ENCODE measurements around the gene PRDM15.

PRDM15 gene

DNA sequence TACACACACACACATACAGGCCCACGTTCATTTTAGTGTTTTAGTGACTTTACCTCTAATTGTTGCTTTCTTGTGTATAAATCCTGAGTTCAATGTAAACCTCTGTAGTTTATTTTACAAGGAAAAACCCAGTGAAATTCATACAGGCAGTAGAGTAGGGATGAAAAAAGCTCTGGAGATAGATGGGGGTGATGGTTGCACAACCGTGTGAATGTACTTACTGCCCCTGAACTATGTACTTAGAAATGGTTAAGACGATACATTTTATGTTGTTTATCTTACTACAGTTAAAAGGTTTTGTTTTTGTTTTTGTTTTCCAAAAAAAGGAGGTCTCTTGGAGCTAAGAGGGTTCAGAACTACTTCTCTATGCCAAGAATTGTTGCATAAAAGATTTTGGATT, 29.7 kb upstream of the PRDM15 start:
- no peak for DNase-seq

DNA sequence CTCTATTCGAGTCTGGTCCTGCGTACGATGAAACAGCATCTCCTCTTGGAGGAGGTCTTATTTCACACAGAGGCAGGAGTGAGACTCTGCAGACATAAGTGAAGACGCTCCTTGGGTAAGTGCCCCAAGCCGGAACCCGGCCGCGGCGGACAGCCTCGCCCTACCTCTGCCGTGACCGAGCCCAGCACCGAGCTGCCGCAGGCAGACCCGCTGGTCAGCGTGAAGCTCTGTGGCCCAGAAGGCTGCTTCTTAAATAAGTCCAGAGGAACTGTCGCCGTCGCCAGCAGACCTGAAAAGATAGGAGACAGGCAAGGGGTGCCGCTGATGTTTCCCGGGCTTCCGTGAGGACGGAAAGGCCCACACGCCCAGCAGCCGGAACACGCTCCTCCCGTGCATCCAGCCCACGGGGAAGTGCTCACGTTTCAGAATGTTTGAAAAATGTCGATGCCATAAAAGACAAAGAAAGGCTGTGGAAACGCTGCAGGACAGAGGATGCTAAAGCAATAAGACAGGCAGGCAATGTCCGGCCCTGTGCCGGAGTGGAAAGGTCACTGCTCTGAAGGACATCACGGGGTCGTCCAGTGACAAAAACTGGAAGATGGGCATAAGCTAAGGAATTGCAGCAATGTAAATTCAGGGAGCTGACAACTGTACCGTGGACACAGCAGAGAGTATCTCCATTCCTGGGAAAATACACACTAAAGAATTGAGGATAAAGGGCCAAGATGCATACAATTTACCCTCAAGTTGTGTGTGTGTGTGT, 28.5 kb upstream of the PRDM15 start:
- DNase-seq, result no peak

DNA sequence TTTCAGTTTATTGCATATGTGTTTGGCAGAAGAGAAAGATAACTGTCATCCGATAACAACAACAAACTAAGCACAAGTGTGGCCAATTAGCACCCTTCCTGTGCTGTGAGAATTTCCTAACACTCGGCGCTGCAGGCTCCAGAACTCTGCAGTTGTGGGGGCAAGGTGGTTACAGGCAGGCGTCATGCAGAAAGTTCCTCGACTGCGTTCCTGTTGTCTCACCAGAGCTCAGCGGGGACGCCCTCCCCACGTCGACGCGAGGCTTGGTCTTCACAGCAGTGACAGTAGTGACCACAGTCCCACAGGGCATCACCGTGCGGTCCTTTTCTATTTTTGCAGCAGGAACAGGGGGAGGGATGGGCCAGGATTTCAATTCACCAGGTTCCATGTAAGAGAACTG, 27.6 kb upstream of the PRDM15 start:
- DNase-seq, result no peak

DNA sequence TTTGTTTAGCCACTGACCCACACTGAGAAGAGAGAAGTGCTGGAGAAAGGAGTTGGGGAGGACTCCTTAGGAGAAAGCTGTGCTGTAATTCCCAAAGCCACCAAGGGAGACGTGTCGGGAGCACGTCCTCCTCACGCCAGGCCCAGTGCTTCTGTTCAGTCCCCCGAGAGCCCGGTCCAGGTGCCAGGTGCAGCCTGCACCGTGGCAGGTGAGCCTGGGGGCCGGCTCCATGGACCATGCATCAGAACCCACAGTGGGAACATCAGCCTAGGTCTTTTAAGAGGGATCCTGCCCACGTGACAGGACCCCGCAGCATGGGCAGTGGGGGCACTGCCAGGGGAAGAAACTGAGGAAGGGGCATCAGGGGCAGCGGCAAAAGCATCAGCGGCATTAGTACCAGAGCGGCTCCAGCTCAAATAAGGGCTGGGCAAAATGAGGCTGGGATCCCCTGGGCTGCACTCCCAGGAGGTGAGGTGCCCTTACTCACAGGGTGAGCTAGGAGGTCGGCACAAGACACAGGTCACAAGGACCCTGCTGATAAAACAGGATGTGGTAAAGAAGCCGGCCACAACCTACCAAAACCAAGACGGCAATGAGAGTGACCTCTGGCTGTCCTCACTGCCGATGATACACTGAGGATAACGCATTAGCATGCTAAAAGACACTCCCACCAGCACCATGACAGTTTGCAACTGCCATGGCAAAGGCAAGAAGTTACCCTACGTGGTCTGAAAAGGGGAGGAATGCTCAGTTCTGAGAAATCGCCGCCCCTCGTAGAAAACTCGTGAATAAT, 24.6 kb upstream of the PRDM15 start:
- DNase-seq, result no peak

DNA sequence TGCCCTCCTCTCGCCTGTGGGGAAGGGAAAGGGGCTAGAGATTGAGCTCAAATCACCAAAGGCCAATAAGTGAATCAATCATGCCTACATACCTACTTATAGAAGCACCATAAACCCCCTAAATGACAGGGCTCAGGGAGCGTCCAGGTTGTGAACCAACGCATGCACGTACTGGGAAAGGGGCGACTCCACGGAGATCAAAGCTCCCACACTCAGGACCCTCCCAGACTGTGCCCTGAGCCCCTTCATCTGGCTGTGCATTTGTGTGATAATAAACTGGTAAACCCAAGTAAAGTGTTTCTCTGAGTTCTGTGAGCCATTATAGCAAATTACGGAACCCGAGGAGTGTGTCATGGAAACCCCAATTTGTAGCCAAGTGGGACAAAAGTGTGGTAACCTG, 23.8 kb upstream of the PRDM15 start:
- DNase-seq, result no peak

DNA sequence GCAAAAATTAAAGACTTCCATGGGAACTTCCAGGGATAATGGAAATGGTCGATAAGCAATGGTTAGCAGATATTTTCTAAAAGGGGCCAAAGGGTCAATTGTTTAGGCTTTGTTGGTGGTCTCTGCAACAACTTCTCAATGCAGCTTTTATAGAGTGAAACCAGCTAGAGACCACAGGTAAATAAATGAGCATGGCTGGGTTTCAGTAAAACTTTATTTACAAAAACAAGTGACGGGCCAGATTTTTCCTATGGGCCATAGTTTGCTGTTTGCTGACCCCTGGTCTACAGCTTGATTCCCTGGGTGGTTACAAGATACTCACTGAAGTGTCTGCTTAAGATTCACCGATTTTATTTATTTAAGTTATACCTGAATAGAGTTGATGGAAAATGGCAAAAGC, 22.6 kb upstream of the PRDM15 start:
- DNase-seq, result no peak

DNA sequence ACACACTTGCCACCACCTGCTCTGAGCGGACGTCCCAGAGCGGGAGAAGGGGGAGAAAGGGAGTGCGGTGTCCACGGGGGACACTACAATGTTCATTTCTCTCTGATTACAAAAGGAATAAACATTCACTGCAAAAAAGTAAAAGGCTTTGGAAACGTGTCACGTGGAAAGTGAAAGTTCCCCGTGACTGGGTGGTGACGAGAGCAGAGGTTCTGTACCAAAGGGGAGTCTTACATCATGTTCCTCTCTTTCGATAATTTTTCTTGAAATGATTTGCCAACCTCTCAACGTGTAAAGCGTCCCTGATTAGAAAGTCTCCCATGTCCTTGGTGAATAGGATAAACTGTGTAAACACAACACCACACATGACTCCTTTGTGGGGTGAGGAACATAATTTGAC, 22.0 kb upstream of the PRDM15 start:
- no peak for DNase-seq

DNA sequence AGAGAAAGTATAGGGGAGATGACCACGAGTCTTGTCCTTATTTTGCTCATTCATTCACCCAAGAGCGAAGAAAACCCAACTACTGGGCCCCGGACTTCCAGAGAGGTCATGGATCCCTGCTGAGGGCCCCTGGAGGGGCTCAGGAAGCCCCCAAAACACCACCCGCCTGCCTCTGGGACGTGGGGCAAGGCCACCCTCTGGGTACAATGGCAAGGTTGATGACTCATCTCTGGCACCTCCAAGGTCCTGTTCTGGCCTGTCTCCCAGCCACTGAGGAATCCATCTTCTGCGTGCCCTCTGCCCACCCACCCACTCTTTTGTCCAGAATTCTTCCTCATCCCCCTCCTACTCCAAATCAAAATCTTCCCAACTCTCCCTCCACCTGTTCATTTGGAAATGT, 21.3 kb upstream of the PRDM15 start:
- no peak for DNase-seq

DNA sequence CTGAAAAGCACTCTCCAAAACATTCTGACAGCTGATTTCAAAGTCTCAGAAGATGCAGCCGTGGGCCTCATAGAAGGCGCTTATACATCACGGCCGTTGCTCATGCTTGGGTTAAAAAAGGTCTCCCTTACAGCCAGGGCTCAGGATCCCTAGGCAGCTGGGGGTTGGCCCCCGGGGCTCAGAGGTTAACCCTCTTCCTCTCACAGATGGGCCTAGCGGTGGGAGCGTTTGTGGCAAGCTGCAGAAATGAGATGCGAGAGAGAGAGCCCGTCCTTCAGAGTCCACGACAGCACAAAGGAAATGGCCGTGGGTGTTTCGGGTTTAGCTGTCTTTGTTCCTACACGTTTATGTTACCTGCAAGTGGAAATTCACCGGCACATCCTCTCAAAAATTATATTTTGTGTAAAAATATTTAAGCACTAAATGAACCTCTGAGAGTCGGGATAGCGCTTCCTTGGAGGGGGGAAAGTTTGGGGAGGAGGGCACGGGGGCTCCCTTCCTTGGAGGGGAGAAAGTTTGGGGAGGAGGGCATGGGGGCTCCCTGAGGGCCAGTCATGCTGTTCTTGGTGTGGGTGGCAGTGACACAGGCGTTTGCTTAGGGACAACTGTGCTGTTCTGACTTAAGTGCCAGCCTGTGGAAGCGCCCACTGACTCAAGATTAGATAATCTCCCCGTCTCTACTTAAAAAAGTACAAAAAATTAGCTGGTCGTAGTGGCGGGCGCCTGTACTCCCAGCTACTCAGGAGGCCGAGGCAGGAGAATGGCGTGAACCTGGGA, 20.5 kb upstream of the PRDM15 start:
- no peak for DNase-seq

DNA sequence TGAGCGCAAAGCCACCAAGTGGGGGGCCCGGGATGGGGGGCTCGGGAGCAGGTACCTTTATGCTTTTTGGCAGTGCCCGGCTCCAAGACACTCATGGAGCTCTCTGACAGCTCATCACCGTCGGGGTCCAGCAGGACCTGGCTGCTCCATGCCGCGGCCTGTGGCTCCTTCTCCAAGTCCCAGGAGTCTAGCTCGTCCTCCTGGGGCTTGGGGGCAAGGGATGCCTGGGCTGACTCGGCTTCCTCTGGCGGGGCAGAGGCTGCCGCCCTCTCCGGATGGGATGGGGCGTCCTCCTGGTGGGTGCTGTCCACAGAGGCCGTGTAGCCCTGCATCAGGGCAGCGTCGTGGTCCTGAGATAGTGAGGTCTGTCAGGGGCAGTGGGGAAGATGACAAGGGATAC, 19.9 kb upstream of the PRDM15 start:
- DNase-seq, result no peak

DNA sequence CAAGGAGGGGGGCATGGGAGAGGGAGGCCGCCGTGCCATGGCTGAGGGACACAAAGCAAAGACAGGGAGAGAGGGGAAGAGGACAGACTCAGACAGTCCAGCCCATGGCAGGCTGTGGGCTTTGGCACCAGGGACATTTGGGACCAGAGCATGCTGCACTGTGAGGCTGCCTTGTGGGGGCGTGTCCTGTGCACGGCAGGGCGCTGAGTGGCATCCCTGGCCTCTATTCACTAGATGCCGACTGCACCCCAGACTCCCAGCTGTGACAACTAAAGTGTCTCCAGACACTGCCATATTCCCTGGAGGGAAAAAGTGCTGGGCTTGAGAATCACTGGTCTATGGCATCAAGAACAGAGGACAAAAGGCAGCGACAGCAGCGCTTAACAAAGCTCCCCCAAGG, 18.6 kb upstream of the PRDM15 start:
- no peak for DNase-seq

DNA sequence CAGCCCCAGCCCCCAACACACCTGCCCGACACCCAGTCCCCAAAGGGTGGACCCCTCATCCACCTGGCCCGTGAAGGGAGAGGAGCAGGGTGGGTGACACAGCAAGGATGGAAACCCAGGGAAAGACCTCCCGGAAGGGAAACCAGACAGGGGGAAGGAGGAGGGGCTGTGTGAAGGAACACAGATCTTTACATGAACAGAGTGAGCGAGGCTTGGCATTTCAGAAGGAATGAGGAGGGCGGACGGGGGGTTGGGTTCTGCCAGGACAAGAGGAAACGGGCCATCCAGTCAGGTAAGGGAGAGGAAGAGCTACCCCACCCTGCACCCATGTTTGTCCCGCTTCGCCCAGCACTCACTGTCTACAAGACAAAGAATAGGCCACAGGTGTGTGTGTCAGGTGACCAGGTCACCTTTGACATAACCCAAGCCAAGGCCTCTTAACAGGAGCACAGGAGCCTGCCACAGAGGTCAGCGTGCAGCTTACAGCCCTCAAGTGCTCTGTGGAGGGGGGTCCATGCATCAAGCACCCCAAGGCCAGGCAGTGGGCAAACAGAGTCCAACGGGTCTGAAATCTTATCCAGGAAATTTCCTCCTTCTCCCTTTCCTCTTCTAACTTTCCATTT, 18.0 kb upstream of the PRDM15 start:
- DNase-seq, result no peak

DNA sequence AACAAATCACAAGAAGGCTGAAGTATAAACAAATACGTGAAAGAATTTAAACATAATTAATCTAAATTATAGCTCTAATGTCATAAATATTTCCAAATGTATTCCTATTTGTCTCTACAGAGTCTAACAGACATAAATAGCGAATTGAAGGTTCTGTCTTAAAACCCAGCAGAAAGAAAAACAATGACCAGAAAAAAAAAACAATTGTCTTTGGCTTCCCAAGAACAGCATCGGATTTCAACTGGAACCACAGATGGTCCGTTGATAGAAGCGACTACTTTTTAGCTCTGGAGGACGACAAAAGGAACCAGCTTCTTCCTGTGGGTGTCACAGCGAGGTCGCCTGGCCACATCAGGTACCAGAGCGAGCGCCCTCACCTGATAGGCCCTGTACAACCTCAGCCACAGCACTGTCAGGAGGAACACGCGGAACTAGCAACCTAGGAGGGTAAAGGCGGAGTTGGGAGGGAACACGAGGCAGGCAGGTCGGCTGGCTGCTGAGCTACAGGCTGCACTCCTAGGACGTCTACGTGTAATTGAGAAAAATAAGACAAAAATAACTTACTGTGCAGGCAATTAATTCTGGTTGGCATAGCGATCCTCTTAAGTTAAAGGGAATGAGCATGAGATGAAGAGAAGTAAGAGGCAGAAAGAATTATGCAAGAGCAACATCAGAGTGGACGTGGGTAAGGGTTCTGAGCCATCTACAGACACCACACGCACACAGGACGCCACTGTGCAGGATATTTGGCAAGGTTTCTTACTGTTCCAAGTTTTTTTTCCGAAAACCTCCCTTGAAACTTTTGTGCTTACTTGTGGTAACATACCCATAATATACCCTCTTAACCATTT, 16.7 kb upstream of the PRDM15 start:
- no peak for DNase-seq

DNA sequence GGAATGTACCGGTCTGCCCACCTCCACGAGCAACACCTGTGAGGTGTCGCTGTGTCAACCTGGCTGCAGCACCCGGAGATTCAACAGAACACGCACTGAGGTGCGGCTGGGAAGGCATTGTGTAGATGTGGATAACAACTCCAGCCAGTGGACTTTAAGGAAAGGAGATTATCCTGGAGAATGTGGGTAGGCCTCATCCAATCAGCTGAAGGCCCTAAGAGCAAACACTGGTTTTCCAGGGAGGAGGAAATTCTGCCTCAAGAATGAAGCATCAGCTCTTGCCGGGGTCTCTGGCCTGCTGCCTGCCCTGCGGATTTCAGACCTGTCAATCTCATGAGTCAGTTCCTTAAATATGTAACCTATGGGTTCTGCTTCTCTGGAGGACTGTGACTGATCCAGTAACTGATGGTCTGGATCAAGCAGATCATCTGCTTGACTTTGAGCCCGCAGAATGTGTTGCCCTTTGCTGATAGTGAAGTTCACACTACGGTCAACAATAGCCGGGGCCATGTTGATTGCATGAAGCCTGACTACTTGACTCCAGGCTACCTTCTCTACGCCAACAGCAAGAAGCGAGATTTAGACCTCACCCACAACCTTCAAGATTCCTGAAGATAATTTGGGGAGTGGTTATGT, 15.9 kb upstream of the PRDM15 start:
- no peak for DNase-seq

DNA sequence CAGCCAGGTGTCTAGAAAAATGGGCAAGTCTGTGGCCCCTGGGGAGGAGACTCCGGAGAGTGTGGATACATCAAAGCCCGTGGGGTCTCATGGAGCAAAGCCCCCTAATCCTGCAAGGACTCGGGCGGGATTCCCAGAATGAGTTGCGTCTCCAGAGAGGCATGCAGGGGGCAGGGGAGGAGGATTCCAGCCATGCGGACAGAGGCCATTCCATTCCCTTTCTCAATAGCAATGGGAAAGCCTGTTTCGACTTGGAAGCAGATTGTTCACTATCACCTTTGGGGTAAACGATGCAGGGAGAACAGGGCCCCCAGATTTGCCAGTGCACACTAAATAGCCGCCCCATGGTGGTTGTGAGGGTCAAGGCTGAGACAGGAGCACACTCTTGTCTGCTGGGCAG, 15.4 kb upstream of the PRDM15 start:
- no peak for DNase-seq

DNA sequence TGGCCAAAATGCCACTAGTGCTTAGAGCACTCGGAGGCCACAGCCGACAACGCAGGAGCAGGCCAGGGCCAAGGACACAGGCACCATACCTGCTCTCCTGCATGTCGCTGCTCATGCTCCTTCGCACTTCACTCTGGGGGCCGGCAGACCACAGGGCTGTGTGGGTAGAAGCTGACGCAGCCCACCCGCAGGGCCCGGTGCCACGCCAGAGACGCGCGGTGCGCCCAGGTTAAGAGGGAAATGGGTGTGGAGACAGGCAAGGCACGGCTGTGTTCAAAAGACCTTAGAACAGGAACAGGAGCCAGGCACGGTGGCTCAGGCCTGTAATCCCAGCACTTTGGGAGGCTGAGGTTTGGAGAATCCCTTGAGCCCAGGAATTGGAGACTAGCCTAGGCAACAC, 13.6 kb upstream of the PRDM15 start:
- no peak for DNase-seq

DNA sequence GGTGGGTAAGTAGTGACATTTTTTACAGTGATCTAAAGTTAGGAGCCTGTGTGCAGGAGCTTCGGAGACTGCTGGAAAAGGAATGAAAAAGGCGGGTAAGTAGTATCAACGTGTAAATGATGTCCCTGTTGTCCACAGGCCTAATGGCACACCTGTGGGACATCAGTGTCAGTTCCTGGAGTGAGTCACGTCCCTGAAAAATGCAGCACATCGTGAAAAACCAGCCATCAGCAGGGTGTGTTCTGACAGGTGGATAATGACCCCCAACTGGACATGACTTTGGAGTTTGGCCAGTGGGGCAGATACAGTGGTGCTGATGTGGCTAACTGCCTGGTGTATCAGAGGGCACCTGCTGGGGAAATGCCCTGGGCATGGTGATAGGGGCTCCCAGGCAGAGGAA, 12.0 kb upstream of the PRDM15 start:
- DNase-seq, result no peak

DNA sequence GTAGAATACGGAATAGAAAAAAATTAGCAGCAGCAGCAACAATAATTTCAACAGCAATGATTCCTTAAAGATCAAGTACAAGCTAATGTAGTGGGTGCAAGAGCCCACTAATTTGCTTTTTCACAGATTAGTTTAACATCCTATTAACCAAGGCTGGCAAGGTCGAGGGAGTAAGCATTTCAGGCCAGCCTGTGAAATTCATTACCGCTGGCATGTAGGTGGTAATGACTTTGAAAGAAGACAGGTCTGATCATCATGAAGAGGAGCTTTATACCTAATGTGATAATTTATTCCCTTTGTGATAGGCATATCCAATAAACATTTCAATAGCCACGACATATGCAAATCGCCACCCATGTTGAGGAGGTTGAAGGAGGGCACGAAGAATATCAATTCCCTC, 11.2 kb upstream of the PRDM15 start:
- DNase-seq, result no peak

DNA sequence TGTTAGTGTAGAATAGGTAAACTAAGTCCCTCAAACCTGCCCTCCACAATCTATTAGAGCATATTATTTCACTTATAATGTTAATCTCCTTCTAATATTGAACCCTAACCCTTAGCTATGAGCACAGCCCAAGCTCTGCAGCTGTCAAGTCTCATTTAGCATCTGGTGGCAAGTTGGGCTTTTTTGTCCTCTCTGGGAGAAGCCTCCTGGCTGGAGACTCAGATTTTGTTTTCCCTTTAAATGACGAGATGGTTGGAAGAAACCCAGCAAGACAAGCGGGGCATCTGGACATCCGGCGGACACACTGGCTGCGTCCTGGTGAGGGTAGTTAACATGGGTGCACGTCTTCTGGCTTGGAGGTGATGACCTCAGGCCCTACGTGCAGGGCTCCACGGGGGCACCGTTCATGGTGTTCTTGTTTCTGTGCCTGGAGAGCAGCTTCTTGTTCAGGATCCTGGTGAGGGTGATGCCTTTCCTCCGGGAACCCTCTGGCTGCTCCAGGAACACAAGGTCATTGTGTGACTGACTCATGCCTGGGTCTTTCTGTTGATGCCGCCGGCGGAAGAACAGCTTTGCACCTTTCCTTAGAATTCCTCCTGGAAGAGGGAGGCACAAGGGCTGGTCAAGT, 9.7 kb upstream of the PRDM15 start:
- DNase-seq, result no peak

DNA sequence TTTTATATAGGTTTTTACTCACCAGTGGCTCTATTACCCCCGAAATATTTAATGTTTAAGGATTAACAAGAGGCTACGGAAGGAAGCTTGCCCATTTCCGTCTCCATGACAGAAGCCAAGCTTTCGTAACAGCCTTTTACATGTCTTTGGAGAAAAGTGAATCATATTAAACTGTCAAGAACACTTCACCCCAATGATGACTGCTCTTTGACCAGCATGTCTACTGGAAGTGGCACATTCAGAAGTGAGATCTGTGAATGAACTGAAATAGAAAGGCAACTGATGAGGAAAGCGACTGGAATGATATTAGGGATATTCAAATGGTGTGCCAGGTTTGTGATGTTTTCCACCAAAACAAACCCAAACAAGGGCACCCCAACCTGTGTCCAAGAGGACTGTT, 8.5 kb upstream of the PRDM15 start:
- no peak for DNase-seq

DNA sequence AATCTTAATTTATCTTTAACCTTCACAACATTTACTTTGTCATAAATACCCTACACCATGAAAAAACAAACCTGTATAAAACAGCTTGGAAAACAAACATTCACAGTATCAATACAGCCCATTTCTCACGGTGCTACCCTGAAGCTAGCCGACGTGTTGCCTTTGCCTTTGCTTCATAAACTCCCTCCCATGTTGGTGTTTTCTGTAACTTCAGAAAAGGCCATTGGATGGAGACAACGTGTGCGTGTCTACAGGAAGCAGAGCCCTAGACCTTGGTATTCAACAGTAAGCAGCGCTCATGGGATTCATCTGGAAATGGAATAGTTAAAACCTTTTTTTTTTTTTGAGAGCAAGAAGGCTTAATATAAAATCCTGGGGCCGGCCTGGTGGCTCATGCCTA, 7.2 kb upstream of the PRDM15 start:
- no peak for DNase-seq

All from DMS53 (cell line).